ENCODE data around the gene LSM3.

LSM3 gene

GRCh38 chr3:14242490-14243311 is 64.1 kb downstream of the LSM3 start:
- no peak for TF ChIP-seq CTCF (IDR thresholded peaks at IDR 0.05; ENCODE audit: low read depth, low read length)
- no peak overlapping the region for H3K4me3 ChIP-seq (ENCODE audit: low read depth, low read length)

GRCh38 chr3:14243782-14244181 is 65.2 kb downstream of the LSM3 start:
- TF ChIP-seq CTCF (IDR thresholded peaks at IDR 0.05; ENCODE audit: low read depth, low read length): no peak
- H3K4me3 ChIP-seq (ENCODE audit: low read depth, low read length): no peak overlapping the region

- H3K4me3 ChIP-seq (ENCODE audit: low read depth, low read length): no peak overlapping the region
- no peak for TF ChIP-seq CTCF (IDR thresholded peaks at IDR 0.05; ENCODE audit: low read depth, low read length)
Measured at GRCh38 chr3:14244521-14245247, 66.1 kb downstream of the LSM3 start.

- no peak overlapping the region for H3K4me3 ChIP-seq (ENCODE audit: low read depth, low read length)
- no peak for TF ChIP-seq CTCF (IDR thresholded peaks at IDR 0.05; ENCODE audit: low read depth, low read length)
Measured at GRCh38 chr3:14245248-14245639, 66.6 kb downstream of the LSM3 start.

- no peak for TF ChIP-seq CTCF (IDR thresholded peaks at IDR 0.05; ENCODE audit: low read depth, low read length)
- H3K4me3 ChIP-seq (ENCODE audit: low read depth, low read length): no peak overlapping the region
Measured at GRCh38 chr3:14245822-14246221, 67.2 kb downstream of the LSM3 start.

GRCh38 chr3:14246414-14246813 is 67.8 kb downstream of the LSM3 start:
- no peak for TF ChIP-seq CTCF (IDR thresholded peaks at IDR 0.05; ENCODE audit: low read depth, low read length)
- H3K4me3 ChIP-seq (ENCODE audit: low read depth, low read length): no peak overlapping the region

- H3K4me3 ChIP-seq (ENCODE audit: low read depth, low read length): no peak overlapping the region
- no peak for TF ChIP-seq CTCF (IDR thresholded peaks at IDR 0.05; ENCODE audit: low read depth, low read length)
Measured at GRCh38 chr3:14248477-14248848, 69.8 kb downstream of the LSM3 start.
